DMS153 treated with DMSO at 0.1 percent for 48 hours (cell line): ENCODE measurements around the gene JMJD8.
A peak's percentile ranks its signal among the peaks of the same experiment; 100 is the strongest.

Source experiments
- DNase-seq: peaks from one replicate; lab custom pipeline; 2025; ENCODE audit not compliant: unreplicated experiment; lab: John Stamatoyannopoulos, UW

The JMJD8 gene

DNA sequence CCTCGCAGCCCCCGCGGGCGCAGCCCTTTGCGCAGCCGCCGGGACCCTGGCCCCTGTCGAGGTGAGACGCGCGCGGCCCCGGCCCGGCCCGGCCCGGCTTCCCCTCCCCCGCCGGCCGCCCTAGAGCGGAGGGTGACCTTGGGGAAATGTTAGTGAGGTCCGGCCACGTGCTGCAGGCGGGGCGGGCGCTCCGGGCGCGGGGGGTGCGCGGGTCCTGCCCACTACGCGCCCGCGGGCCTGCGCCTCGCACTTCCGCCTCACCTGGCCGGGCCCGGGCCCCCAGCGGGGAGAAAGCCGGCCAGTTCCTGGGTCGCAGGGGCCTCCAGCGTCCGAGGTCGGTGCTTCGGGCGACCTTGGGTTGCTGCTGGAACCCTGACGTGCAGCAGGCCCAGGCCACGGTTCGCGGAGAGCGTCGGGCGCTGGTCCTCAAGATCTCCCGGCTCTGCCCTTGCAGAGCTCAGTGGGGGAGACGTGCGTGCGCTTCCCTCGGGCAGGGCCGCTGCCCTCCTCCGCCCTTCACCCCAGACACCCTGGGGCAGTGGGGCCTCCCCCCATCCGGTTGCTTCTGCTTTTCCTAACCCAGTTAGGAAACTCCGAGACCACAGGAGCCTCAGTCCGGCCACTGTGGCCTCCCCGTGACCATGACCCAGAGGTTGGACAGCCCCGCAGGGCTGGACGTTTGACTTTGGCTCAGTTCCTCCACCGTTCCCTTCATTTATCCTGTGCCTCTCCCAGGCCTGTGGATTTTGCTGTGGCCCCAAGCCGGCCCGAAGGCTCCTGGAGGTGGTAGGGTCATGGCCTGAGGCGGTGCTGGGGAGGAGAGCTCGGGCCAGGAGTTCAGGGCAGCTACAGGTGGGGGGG lies 41.7 kb downstream of the JMJD8 start:
- DNase-seq = no peak

DNA sequence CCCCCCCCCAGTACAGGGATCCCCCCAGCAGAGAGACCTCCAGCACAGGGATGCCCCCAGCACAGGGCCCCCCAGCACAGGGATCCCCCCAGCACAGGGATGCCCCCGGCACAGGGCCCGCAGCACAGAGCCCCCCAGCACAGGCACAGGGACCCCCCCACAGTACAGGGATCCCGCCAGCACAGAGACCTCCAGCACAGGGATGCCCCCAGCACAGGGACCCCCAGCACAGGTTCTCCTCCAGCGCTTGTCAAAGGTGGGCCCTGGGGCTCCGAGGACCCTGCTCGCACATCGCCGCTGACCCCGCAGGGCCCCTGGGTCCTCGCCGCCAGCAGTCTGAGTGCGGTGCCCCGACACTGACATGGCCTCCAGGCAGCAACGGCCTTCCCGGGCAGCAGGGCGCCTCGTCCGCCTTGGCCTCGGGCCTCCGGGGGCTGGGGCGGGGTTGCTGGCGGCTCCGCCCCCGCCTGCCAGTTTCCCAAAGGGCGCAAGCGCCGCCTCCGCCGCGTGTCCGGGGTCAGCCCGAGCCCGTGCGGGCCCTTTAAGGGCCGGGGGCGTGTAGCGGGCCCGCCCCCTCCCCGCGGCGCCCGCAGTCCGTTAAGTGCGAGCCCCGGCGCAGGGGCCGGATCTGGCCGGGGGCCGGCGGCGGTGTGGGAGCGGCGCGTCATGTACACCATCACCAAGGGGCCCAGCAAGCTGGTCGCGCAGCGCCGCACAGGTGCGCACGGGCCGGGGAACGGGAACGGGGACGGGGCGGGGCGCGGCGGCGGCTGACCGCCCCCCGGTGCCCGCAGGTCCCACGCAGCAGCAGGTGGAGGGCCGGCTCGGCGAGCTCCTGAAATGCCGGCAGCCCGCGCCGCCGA lies 42.6 kb downstream of the JMJD8 start, which contains the start of gene MCRIP2:
Gene MCRIP2, plus strand, starts transcription at position 503 of the 863 bp plus-strand sequence. Its CDS starts 164 bp downstream, at position 667.
- peak; percentile 50 for DNase-seq

DNA sequence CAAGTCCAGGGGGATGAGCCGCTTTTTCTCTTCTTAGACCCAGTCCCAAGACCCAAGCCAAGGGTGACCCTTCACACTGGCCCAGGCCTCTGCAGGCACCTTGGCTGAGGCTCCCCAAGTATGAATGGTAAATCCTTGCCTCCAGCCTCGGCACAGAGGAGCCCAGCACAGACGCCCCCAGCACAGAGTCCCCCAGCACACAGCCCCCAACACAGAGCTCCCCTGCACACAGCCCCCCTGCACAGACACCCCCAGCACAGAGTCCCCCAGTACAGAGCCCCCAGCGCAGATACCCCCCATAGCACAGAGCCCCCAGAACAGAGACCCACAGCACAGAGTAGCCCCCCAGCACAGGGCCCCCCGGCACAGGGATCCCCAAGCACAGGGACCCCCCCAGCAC lies 43.5 kb downstream of the JMJD8 start:
- DNase-seq = no peak

DNA sequence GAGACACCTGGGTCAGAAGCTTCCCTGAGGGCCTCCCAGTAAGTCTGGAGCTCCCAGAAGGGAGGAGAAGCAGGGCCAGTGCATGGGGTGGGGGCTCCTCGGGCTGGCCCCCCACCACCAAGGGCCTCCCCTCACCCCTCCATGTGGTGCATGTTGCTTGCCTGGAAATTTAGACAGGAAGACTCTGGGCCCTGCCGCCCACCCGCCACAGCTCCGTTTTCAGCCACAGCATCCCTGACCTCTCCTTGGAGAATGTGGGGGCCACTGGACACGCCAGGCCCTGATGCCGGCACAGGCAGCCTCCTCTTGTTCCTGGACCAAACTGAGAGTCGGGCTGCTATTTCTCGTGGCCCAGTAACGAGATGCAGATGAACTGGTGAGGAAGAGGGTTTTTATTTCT lies 45.3 kb downstream of the JMJD8 start:
- DNase-seq = no peak

DNA sequence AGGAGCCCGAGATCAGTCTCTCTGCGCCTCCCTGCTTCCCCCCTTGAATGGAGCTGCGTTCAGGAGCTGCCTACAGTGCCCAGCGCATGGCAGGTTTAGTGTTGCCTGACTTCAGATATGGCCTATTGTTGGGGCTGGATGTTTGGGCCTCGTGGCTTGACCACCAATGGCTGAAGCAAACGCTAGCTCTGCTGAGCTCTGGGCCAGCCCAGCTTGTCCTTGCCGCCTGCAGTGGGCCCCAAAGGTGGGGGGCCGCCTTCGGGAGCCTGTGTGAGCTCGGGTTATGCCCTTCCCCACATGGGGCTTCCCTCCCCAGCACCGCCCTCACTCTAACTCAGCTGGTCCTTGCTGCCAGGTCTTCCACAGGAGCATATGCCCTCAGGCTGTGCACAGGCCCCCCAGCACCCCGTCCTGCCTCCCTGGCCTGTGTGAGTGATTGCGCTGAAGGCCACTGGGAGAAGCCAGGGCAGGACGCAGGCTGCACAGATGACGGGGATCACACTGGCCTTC lies 46.0 kb downstream of the JMJD8 start:
- DNase-seq = no peak

DNA sequence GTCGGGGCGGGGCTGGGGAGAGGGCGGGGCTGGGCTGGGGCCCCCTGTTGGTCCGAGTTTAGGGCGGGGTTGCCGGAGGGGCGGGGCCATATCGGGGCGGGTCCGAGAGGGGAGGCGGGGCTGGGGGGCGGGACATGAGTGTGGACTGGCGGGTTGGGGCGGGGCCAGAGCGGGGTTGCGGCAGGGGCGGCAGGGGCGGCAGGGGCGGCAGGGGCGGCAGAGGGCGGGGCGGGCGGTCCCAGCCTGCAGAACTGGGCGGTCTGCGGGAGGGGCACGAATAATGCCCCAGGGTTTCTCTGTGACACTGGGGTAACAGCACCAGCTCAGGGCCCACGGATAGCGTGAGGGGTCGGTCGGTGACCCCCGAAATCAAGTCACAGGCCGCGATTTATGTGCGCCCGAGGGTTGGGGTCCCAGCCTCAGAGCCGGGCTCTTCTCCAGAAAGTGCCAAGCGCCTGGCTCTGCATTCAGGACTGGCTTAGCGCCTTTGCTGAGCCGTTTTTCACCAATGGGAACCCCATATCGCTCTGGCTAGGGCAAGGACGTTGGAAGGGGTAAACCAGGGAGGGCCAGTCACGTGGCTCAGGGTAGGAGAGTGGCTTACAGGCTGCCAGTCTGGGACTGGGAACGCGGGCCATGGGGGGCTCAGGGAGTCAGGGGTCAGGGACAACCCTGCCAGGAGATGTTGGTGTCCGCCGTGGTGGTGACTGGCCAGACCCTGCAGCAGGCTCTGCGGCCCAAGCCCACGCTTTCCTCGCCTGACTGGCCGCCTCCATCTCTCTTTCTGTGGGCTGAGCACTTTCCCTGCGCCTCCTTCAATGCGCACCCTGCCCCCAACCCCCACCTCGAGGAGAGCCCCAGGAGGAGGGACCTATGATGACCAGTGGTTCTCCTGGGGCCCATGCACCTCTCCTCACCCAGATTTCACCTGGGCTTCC lies 46.8 kb downstream of the JMJD8 start:
- no peak for DNase-seq

DNA sequence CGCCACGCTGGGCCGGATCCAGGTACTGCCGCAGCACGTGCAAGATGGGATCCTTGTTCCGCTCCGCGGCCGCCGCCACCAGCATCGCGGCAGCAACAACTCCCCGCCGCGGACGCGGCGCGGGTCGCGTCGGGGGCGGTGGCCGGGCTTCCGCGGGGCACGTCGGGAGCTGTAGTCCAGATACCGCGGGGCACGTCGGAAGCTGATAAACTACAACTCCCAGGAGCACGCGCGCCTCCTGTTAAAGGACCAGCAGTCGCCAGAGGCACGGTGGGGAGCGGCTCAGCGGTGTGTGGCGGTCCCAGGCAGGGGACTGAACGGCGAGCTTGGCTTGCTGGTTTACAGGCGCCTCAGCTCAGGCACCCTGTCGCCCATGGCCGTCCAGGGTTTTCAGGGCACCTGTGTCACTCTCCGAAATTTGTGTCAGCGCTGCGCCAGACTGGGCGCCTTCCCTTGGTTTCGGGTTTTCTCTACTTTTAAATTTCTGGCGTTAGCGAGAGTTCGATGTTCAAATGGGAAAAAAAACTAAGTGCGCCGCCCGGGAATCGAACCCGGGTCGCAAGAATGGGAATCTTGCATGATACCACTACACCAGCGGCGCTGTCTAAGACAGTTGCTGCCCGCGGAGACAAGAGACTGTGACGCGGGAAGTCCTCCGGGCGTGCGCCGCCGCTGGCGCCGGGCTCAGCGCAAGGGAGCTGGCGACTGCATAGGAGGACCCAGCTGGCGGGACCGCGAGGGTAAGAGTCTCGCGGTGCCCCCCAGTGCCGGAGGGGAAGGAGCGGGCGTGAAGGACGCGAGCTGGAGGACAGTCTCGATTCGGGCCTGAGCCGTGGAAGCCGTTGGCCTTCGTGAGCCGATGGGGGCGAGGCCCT lies 47.7 kb downstream of the JMJD8 start, which contains the start of gene METTL26:
Gene METTL26, minus strand, starts transcription at position 100 of the 875 bp plus-strand sequence. Its CDS starts 15 bp downstream, at position 85.
- DNase-seq = peak; percentile 84

DNA sequence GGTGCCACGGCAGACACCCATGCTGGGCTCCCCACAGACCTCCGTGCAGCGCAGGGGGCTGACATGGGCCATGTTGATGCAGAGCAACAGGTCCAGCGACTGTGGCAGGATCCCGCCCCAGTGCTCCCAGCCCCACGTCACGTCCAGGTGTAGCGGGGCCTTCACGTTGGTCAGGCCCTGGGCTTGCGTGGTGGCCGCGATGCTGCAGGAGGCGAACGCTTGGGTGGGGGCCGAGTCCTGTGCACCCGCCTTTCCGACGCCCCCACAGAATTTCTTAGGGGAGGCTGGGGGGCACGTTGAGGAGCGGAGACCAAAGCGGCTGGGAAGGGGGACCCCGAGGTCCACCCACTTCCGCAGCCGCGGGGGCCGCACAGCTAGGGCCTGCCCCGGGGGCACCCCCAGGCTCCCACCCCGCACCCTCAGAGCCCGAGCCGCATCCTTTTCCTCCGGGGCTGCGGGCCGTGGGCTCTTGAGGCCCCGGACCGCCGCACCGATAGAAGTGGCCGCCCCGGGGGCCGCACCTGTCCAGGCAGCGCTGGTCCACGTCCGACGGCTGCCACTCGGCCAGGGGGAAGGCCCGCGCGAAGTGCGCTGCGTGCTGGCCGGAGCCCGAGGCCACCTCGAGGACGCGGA lies 48.4 kb downstream of the JMJD8 start:
- no peak for DNase-seq

DNA sequence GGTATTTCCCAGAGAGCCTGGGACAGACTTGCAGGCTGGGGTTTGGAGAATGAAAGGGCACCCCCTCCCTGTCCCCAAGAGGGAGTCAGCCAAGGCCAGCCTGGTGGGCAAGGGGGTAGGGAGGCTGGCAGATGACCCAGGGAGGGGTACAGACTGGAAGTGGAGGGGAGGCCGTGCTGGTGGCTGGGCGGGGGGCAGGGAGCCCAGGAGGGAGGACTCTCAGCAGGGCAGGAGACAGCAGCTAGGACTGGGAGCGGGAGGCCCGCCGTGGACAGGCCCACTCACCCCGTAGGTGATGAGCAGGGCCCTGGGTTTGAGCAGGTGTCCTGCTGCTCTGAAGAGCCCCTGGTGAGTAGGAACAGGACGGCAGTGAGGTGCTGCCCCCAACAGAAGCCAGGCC lies 49.1 kb downstream of the JMJD8 start:
- no peak for DNase-seq

DNA sequence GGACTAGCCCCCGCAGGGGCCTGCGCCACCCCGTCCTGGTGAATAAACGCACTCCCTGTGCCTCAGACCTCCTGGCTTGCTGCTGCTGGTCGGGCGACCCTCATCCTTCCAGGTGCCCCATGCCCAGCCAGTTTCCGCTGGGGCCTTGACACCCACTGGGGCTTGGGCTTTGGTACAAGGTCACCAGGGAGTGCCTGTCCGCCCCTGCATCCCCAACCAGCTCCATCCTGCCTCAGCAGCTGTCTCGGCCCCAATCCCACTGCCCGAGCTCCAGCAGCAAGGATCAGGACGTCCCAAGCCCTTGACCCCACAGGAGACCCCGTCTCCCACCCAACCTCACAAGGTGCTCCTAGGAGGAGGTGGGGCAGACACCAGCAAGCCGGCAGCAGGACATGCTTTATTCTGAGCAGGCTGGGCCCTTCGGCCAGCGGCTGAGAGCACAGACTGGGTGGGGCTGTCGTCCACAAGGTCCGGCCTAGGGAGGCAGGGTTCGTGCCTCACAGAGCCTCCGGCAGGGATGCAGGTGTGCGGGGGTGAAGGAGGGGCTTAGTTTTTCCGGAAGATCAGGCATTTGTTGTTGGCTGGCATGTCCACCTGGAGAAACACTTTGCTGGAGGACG lies 50.0 kb downstream of the JMJD8 start:
- DNase-seq = no peak

DNA sequence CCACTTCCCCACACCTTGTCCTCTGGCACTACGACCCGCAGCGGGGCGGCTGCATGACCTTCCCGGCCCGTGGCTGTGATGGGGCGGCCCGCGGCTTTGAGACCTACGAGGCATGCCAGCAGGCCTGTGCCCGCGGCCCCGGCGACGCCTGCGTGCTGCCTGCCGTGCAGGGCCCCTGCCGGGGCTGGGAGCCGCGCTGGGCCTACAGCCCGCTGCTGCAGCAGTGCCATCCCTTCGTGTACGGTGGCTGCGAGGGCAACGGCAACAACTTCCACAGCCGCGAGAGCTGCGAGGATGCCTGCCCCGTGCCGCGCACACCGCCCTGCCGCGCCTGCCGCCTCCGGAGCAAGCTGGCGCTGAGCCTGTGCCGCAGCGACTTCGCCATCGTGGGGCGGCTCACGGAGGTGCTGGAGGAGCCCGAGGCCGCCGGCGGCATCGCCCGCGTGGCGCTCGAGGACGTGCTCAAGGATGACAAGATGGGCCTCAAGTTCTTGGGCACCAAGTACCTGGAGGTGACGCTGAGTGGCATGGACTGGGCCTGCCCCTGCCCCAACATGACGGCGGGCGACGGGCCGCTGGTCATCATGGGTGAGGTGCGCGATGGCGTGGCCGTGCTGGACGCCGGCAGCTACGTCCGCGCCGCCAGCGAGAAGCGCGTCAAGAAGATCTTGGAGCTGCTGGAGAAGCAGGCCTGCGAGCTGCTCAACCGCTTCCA lies 50.6 kb downstream of the JMJD8 start:
- DNase-seq = no peak

DNA sequence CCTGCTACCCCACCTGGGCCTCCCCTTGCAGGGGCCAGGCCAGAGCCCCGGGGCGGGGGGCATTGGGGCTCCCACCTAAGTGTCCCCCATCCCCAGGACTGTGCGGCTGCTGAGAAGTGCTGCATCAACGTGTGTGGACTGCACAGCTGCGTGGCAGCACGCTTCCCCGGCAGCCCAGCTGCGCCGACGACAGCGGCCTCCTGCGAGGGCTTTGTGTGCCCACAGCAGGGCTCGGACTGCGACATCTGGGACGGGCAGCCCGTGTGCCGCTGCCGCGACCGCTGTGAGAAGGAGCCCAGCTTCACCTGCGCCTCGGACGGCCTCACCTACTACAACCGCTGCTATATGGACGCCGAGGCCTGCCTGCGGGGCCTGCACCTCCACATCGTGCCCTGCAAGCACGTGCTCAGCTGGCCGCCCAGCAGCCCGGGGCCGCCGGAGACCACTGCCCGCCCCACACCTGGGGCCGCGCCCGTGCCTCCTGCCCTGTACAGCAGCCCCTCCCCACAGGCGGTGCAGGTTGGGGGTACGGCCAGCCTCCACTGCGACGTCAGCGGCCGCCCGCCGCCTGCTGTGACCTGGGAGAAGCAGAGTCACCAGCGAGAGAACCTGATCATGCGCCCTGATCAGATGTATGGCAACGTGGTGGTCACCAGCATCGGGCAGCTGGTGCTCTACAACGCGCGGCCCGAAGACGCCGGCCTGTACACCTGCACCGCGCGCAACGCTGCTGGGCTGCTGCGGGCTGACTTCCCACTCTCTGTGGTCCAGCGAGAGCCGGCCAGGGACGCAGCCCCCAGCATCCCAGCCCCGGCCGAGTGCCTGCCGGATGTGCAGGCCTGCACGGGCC lies 51.4 kb downstream of the JMJD8 start:
- DNase-seq = no peak

DNA sequence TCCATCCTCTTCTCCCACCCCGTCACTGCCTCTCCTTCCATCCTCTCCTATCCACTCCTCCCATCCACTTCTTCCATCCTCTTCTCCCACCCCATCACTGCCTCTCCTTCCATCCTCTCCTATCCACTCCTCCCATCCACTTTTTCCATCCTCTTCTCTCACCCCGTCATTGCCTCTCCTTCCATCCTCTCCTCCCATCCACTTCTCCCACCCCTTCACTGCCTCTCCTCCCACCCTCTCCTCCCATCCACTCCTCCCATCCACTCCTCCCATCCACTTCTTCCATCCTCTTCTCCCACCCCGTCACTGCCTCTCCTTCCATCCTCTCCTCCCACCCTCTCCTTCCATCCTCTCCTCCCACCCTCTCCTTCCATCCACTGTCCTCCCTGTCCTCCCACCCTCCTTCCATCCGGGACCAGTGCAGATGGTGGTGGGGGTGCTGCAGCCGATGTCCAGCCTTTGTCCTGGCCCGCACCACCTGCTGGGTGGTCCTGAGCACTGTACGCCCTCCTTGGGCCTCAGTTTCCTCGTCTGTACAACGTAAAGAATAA lies 52.3 kb downstream of the JMJD8 start:
- DNase-seq = no peak
